GM18505 (cell line): ENCODE measurements around the gene LIMK1.
"Not testable (repeated sequence)": the region's sequence is repeated elsewhere in the genome, so short reads cannot be mapped to it uniquely, and the experiment has no call there.

ENCODE experiments used
- ATAC-seq: cut with Tn5 transposase; IDR thresholded peaks from one replicate; pipeline ENCODE4 v1.9.1; 2021; ENCODE audit not compliant: unreplicated experiment
- POLR2A ChIP-seq: IDR thresholded peaks from 4 replicates; pipeline ENCODE4 v1.6.1; 2011; ENCODE audit warnings: borderline replicate concordance; ENCODE audit not compliant: insufficient read depth, insufficient read length; ENCODE audit errors: extremely low read depth

The LIMK1 gene

GRCh38 chr7:74103219-74103772 is 19.7 kb downstream of the LIMK1 start:
- TF ChIP-seq POLR2A, result no peak
- ATAC-seq, result no peak

GRCh38 chr7:74104702-74105101 is 21.1 kb downstream of the LIMK1 start:
- no peak for ATAC-seq
- TF ChIP-seq POLR2A, result no peak

GRCh38 chr7:74105992-74106391 is 22.4 kb downstream of the LIMK1 start:
- TF ChIP-seq POLR2A, result no peak
- ATAC-seq, result no peak

- TF ChIP-seq POLR2A, result no peak
- no peak for ATAC-seq
These were observed 23.2 kb downstream of the LIMK1 start for GRCh38 chr7:74106846-74107245.

- no peak for ATAC-seq
- TF ChIP-seq POLR2A, result no peak
These were observed 31.7 kb downstream of the LIMK1 start for GRCh38 chr7:74115326-74115725.

GRCh38 chr7:74116356-74116755 is 32.8 kb downstream of the LIMK1 start:
- TF ChIP-seq POLR2A, result no peak
- no peak for ATAC-seq

- ATAC-seq, result no peak
- TF ChIP-seq POLR2A, result no peak
These were observed 36.2 kb downstream of the LIMK1 start for GRCh38 chr7:74119831-74120230.

- no peak for ATAC-seq
- no peak for TF ChIP-seq POLR2A
These were observed 38.0 kb downstream of the LIMK1 start for GRCh38 chr7:74121401-74122249.

- ATAC-seq, result not testable (repeated sequence)
These were observed 40.3 kb downstream of the LIMK1 start for GRCh38 chr7:74123892-74124291.

- ATAC-seq, result no peak
These were observed 42.7 kb downstream of the LIMK1 start for GRCh38 chr7:74126220-74126880.

GRCh38 chr7:74129887-74130286 is 46.3 kb downstream of the LIMK1 start:
- no peak for ATAC-seq

More at GRCh38 chr7:74126220-74126880, 42.7 kb downstream of the LIMK1 start:
- TF ChIP-seq POLR2A, result no peak

GRCh38 chr7:74130518-74130917 is 46.9 kb downstream of the LIMK1 start:
- ATAC-seq, result no peak
- no peak for TF ChIP-seq POLR2A

More at GRCh38 chr7:74129887-74130286, 46.3 kb downstream of the LIMK1 start:
- TF ChIP-seq POLR2A, result no peak

- TF ChIP-seq POLR2A, result no peak
- no peak for ATAC-seq
These were observed 50.6 kb downstream of the LIMK1 start for GRCh38 chr7:74134117-74134620.
